HG02763 (cell line): ENCODE results near the gene WNT1.

Experiments used
- ATAC-seq: cut with Tn5 transposase; IDR thresholded peaks from one replicate; pipeline ENCODE4 v1.9.1; 2021; ENCODE audit warnings: mild to moderate bottlenecking, moderate library complexity; ENCODE audit not compliant: unreplicated experiment

Gene WNT1

GRCh38 chr12:48980389-48980952 is 2.3 kb downstream of the WNT1 start:
- no peak for ATAC-seq

- no peak for ATAC-seq
Observed at GRCh38 chr12:48980953-48981756, 3.0 kb downstream of the WNT1 start.

GRCh38 chr12:48981757-48982157 is 3.6 kb downstream of the WNT1 start:
- no peak for ATAC-seq

- ATAC-seq: no peak
Observed at GRCh38 chr12:48982397-48983080, 4.4 kb downstream of the WNT1 start.

- ATAC-seq: no peak
Observed at GRCh38 chr12:48985475-48985897, 7.4 kb downstream of the WNT1 start.

- no peak for ATAC-seq
Observed at GRCh38 chr12:48985901-48986300, 7.8 kb downstream of the WNT1 start.

GRCh38 chr12:48986720-48987291 is 8.7 kb downstream of the WNT1 start:
- ATAC-seq: no peak

GRCh38 chr12:48988030-48988649 is 10.0 kb downstream of the WNT1 start:
- no peak for ATAC-seq

- ATAC-seq: no peak
Observed at GRCh38 chr12:48990552-48990951, 12.4 kb downstream of the WNT1 start.

- ATAC-seq: no peak
Observed at GRCh38 chr12:48991247-48992050, 13.3 kb downstream of the WNT1 start.

- ATAC-seq: no peak
Observed at GRCh38 chr12:48993787-48994186, 15.7 kb downstream of the WNT1 start.

- ATAC-seq: no peak
Observed at GRCh38 chr12:48994224-48995085, 16.3 kb downstream of the WNT1 start.

- no peak for ATAC-seq
Observed at GRCh38 chr12:48995086-48995879, 17.2 kb downstream of the WNT1 start.

GRCh38 chr12:48996794-48997718 is 18.9 kb downstream of the WNT1 start:
- ATAC-seq: no peak

GRCh38 chr12:48997719-48998496 is 19.8 kb downstream of the WNT1 start:
- ATAC-seq: peak; percentile 44

- ATAC-seq: no peak
Observed at GRCh38 chr12:48998497-48999353, 20.6 kb downstream of the WNT1 start.
